Calu3 (cell line): ENCODE data around the gene EPHA5. TPM values are rescaled to one million over a fixed set of nuclear protein-coding genes. Genes with fewer than 3 reads are reported as not detected.

Experiments used
- BruUV-seq: library from RNA; stranded (reverse); fragments of 400-500 nt; replicated peaks from 2 replicates; lab custom pipeline; 2021; lab: Mats Ljungman, UMichigan
- CTCF ChIA-PET: fragments of 300-600 bp; sonication (Branson Sonifier 250); formaldehyde crosslinking; loops from one replicate; lab custom pipeline; 2022; ENCODE audit warnings: antibody characterized with exemption; lab: Charles Lee
- DNase-seq: peaks from one replicate; pipeline ENCODE4 v3.0.0; 2022
- H3K27ac Mint-ChIP-seq: one replicate; pipeline ENCODE4 v1.8.0; 2022; ENCODE audit warnings: mixed read lengths; ENCODE audit not compliant: unreplicated experiment
- H3K27me3 Mint-ChIP-seq: one replicate; pipeline ENCODE4 v1.8.0; 2022; ENCODE audit warnings: mixed read lengths; ENCODE audit not compliant: unreplicated experiment
- H3K36me3 Mint-ChIP-seq: one replicate; pipeline ENCODE4 v1.8.0; 2022; ENCODE audit warnings: mild to moderate bottlenecking, moderate library complexity, mixed read lengths; ENCODE audit not compliant: insufficient read depth, unreplicated experiment
- H3K4me1 Mint-ChIP-seq: one replicate; pipeline ENCODE4 v1.8.0; 2022; ENCODE audit warnings: mild to moderate bottlenecking, low read depth, mixed read lengths; ENCODE audit not compliant: unreplicated experiment
- H3K4me3 Mint-ChIP-seq: one replicate; pipeline ENCODE4 v1.8.0; 2022; ENCODE audit warnings: mild to moderate bottlenecking, low read depth, moderate library complexity, mixed read lengths; ENCODE audit not compliant: unreplicated experiment
- H3K9me3 Mint-ChIP-seq: one replicate; pipeline ENCODE4 v1.8.0; 2022; ENCODE audit warnings: low read depth, mixed read lengths; ENCODE audit not compliant: unreplicated experiment
- intact Hi-C: fragments of 100-400 bp; cut with micrococcal nuclease; formaldehyde crosslinking; loops from one replicate; pipeline ENCODE4 v1.10.0; 2022; ENCODE audit not compliant: unreplicated experiment
- total RNA-seq: library from RNA; stranded (reverse); gene quantifications from 2 replicates; pipeline ENCODE4 v1.2.3, GENCODE V29; 2022
- TF ChIP-seq, protein P1 (sequence below): fragments of 200-600 bp; IDR thresholded peaks from one replicate; pipeline ENCODE4 v1.8.0; 2022; ENCODE audit warnings: antibody characterized with exemption; ENCODE audit not compliant: unreplicated experiment

Gene EPHA5
- total RNA-seq, 1 experiment from 2014 or later = not detected

DNA sequence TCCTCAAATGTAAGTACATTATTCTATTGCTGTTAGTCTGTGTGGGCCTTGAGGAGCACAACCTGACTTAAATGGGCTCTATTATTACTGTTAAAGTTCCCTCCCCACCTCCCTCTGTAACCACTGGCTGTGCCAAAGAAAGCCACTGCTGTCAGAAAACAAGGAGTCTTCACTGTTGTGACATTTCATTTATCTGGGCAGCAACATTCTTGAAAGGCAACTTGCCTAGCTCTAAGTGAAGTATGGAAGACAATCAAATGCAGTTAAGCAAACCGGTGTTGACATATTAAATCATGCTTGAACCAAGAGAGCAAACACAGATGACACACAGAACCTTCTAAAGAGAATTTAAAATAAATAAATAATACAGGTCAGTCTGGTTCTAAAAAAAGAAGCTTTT lies 81.0 kb downstream of the EPHA5 start:
- BruUV-seq = no TSS peak

DNA sequence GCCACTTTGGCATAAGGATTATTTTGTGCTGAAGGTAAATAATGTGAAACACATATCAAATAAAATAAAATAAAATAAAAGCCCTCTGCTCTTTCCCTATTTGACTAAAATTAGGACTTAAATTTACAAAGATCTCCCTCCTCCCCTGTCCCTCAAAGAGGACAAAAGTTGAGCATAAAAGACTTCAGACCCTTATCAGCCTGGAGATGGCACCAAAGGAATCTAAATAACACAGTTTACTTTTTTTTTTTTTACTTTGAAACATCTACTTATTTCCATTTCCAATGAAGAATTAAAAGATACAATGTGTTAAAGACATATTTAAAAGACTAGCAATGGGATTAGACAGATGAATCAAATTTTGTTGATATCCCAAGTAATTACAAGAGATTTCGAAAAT lies 89.7 kb downstream of the EPHA5 start:
- Mint-ChIP-seq H3K4me3 (no peak overlapping the region), H3K27me3 (no peaks in the 10 kb centered on the region), H3K36me3 (no peaks in the 10 kb centered on the region), H3K27ac (no peak overlapping the region), H3K4me1 (no peaks in the 10 kb centered on the region), H3K9me3 (no peaks in the 10 kb centered on the region)
- intact Hi-C loops = no loop called here
- DNase-seq = no peak
- BruUV-seq = no TSS peak
- TF ChIP-seq, protein P1, sequence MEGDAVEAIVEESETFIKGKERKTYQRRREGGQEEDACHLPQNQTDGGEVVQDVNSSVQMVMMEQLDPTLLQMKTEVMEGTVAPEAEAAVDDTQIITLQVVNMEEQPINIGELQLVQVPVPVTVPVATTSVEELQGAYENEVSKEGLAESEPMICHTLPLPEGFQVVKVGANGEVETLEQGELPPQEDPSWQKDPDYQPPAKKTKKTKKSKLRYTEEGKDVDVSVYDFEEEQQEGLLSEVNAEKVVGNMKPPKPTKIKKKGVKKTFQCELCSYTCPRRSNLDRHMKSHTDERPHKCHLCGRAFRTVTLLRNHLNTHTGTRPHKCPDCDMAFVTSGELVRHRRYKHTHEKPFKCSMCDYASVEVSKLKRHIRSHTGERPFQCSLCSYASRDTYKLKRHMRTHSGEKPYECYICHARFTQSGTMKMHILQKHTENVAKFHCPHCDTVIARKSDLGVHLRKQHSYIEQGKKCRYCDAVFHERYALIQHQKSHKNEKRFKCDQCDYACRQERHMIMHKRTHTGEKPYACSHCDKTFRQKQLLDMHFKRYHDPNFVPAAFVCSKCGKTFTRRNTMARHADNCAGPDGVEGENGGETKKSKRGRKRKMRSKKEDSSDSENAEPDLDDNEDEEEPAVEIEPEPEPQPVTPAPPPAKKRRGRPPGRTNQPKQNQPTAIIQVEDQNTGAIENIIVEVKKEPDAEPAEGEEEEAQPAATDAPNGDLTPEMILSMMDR = no peak
- CTCF ChIA-PET = no interaction called here

More for the DNA sequence above, 81.0 kb downstream of the EPHA5 start:
- Mint-ChIP-seq H3K36me3 (no peaks in the 10 kb centered on the region), H3K27ac (no peak overlapping the region), H3K27me3 (no peaks in the 10 kb centered on the region), H3K4me3 (no peak overlapping the region), H3K9me3 (no peaks in the 10 kb centered on the region), H3K4me1 (no peaks in the 10 kb centered on the region)
- CTCF ChIA-PET = no interaction called here
- DNase-seq = no peak
- TF ChIP-seq, protein P1 = no peak
- intact Hi-C loops = no loop called here

DNA sequence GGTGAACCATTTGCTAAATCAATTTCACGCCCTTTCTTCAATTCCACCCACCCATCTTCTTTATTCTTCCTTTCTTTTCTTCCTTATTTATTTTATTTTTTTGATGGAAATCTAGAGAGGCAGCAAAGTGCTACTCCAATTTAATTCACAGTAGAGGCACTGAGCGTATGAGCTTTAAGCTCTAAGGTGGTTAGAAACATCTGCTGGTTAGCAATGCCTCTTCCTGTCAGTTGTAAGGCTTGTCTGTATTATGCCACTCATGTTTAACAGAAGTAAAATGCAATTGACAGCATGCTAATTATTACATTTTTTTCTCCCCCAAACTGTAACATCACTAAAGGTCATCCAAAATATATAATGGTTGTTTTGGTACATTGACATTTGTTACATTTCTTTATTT lies 103.8 kb downstream of the EPHA5 start:
- BruUV-seq = no TSS peak
- Mint-ChIP-seq H3K27ac (no peak overlapping the region), H3K4me3 (no peak overlapping the region), H3K4me1 (no peaks in the 10 kb centered on the region), H3K36me3 (no peaks in the 10 kb centered on the region), H3K9me3 (no peaks in the 10 kb centered on the region), H3K27me3 (no peaks in the 10 kb centered on the region)
- CTCF ChIA-PET = no interaction called here
- intact Hi-C loops = no loop called here
- TF ChIP-seq, protein P1 = no peak
- DNase-seq = no peak

DNA sequence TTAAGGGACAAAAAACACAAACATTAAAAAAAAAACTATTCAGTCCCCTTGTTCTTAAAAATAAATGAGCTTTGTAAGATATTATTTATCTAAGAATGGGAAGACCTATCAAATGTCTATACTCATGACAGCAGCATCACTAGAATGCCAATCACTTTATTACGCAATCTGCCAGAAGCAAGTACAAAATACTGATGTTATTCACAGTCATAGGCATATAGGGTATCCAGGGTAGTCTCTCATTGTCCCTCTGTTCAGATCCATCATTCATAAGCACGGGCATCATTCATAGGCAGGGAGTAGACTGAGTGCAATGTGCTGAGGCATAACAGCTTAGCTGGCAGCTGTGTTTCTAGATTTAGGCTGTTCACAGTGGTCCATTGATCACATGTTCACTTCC lies 109.1 kb downstream of the EPHA5 start:
- CTCF ChIA-PET = no interaction called here
- TF ChIP-seq, protein P1 = no peak
- no TSS peak for BruUV-seq
- Mint-ChIP-seq H3K4me3 (no peak overlapping the region), H3K4me1 (no peaks in the 10 kb centered on the region), H3K27ac (no peak overlapping the region), H3K9me3 (no peaks in the 10 kb centered on the region), H3K36me3 (no peaks in the 10 kb centered on the region), H3K27me3 (no peaks in the 10 kb centered on the region)
- no peak for DNase-seq
- intact Hi-C loops = no loop called here
